Measurements from ENCODE around the gene TBC1D9. TPM values are rescaled to one million over a fixed set of nuclear protein-coding genes. Genes with fewer than 3 reads are reported as not detected.

The TBC1D9 gene
- total and polyA plus RNA-seq, 7 donors = 1.6 to 5.4 (median 2.1) TPM

DNA sequence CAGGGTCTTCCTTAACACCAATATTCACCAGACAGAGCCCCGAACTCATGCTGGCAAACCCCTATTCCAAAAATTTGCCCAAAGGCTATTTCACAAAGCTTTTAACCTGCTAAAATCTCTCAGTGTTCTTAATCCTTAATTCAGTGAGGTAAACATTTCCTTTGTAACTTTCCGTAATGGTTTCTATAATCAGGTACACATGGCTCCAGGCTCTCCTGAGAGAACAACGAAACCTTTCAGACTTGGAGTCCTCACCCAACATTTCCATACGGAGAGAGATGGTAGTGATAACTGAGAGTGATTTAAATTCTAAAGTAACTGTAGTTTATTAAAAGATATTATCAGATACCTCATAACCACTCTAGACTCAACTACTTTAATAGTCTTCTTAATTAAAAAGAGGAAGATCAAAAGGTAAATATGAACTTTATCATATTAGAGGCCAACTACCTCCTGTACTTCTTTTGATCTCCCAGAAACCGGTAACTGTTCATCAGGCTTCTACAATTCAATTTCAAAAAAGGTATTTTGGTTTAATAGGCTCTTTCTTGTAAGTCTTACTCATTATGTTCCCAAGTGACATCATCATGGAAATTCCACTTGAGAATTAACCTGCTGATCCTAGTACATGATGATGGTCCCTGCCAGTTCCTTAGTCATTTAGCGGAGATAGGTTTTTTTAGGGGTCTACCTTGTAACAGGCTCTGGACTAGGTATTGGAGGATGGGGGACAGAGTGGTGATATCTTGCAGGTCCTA is 96.1 kb downstream of the TBC1D9 start:
- TF ChIP-seq CTCF (IDR thresholded peaks at IDR 0.05) = no peak
- intact Hi-C loops (cut with DNase I) = no loop called here
- Histone ChIP-seq H3K36me3 (ENCODE audit: insufficient read depth in 1 of 2, low read depth in 1 of 2) (peaks cover 0 to 12% of the 10 kb centered on the region in 2 donors), H3K27ac (no peak overlapping the region), H3K27me3 (ENCODE audit: insufficient read depth in 3 of 3, low read length in 2 of 3) (no peaks in the 10 kb centered on the region), H3K9me3 (no peaks in the 10 kb centered on the region), H3K4me3 (no peak overlapping the region), H3K4me1 (no peaks in the 10 kb centered on the region)
- no peak for ATAC-seq
- WGBS, 3 donors = 92 to 95% (median 95%) methylated on average over 6 of the region's 6 CpGs
- no peak for DNase-seq

DNA sequence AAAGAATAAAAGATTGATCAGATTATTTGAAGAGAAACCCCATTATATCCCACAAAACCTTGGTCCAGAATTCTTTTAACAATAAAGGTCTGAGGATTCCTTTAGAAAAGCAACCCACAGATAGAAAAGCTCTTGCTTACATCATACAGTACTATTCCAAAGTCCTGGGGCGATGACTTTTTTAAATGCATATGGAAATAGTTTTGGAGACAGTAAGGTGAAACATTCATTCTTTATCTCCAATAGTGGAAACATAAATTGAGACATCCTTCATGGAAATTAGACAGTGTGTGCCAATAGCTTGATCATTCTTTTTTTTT is 101.7 kb downstream of the TBC1D9 start:
- Histone ChIP-seq H3K36me3 (ENCODE audit: insufficient read depth in 1 of 2, low read depth in 1 of 2) (peaks cover 0 to 12% of the 10 kb centered on the region in 2 donors), H3K27me3 (ENCODE audit: insufficient read depth in 3 of 3, low read length in 2 of 3) (no peaks in the 10 kb centered on the region), H3K27ac (no peak overlapping the region), H3K4me1 (no peaks in the 10 kb centered on the region), H3K4me3 (no peak overlapping the region), H3K9me3 (no peaks in the 10 kb centered on the region)
- intact Hi-C loops (cut with DNase I) = no loop called here
- ATAC-seq = no peak
- no peak for DNase-seq
- WGBS, 3 donors = 95 to 98% (median 97%) methylated on average over 1 of the region's 1 CpG
- TF ChIP-seq CTCF (IDR thresholded peaks at IDR 0.05) = no peak

DNA sequence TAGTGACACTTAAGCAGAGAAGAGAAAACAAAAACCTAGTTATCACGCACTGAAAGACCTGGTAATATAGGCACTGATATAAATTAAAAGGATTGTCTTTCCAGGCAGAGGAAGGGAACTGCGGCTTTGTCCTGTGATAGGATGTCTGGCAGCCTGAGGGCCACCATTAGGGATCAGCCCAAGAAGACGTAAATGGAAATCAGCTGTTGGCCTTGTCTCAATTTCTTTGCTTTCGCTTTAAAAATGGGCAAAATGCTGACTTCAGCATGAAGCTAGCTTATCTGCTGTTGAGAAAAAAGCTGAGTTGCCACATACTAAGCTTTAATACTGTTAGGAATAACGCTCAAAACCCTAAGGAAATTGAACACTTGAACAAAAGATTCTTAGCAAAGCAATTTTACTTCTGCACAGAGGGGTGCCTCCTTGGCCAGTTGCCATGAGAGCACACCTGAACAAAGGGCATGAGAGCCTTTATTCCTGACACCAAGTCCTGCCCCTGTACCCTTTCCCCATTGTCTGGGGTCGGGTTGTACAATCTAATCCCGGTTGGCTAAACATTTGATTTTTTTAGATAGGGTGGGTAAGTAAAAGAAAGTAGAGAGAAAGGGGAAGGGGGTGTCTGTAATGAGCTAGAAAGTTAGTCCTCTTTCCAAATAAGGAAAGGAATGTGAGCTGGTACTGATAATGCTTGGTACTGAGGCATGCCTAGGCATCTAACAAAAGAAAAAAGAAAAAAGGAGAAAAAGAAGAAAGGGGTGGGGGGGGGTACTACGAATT is 102.3 kb downstream of the TBC1D9 start:
- DNase-seq (no peak), ATAC-seq (no peak)
- Histone ChIP-seq H3K9me3 (no peaks in the 10 kb centered on the region), H3K27ac (no peak overlapping the region), H3K4me3 (no peak overlapping the region), H3K4me1 (no peaks in the 10 kb centered on the region), H3K36me3 (ENCODE audit: insufficient read depth in 1 of 2, low read depth in 1 of 2) (peaks cover 0 to 12% of the 10 kb centered on the region in 2 donors), H3K27me3 (ENCODE audit: insufficient read depth in 3 of 3, low read length in 2 of 3) (no peaks in the 10 kb centered on the region)
- TF ChIP-seq CTCF (IDR thresholded peaks at IDR 0.05) = no peak
- WGBS, 3 donors = 68 to 74% (median 71%) methylated on average over 8 of the region's 8 CpGs
- intact Hi-C loops (cut with DNase I) = no loop called here

GRCh38 chr4:140652601-140653000 is 103.6 kb downstream of the TBC1D9 start:
- Histone ChIP-seq H3K27ac (no peak overlapping the region), H3K4me3 (no peak overlapping the region), H3K27me3 (ENCODE audit: insufficient read depth in 3 of 3, low read length in 2 of 3) (no peaks in the 10 kb centered on the region), H3K9me3 (no peaks in the 10 kb centered on the region), H3K4me1 (no peaks in the 10 kb centered on the region), H3K36me3 (ENCODE audit: insufficient read depth in 1 of 2, low read depth in 1 of 2) (peaks cover 0 to 13% of the 10 kb centered on the region in 2 donors)
- TF ChIP-seq CTCF (IDR thresholded peaks at IDR 0.05) = no peak
- intact Hi-C loops (cut with DNase I) = no loop called here
- no peak for ATAC-seq
- DNase-seq = no peak
- WGBS, 3 donors = 96 to 97% (median 96%) methylated on average over 2 of the region's 2 CpGs

Data from psoas muscle (tissue), 8 donors.